ENCODE results near the gene PTDSS2.
A peak's percentile ranks its signal among the peaks of the same experiment; 100 is the strongest.

DNA sequence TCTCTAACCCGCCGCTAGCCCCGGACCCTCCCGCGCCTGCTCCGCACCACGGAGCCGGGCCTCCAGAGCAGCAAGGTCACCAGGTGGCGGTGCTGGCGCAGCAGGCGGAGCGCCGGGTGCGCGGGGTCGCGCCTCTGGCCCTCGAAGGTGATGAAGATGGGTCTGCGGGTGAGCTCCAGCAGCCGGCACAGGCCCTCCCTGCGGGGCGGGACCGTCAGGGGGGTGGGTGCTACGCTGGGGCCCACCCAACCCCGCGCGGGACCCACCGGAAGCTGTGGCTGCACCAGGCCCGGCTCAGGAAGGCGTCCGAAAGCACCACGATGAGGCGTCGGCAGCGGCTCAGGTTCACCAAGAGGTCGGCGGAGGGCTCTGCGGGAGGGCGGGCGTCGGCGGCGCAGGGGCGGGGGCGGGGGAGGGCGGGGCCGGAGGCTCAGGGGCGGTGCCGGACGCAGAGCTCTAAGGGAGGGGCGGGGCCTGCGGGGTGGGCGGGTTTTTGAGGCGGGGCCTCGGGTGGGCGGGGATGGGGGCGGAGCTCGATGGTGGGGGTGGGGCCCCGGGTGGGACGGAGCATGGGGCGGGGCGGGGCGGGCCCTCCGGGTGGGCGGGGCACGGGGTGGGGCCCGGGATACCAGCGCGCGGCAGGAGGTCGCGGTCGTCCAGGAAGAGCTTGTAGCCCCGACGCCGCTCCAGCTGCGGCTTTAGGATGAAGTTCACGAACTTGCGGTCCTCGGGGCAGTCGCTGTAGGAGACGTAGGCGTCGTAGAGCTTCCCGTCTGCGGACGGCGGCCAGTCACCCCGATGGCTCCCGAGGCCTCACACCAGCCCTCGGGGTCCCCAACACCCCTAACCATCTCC, 43.1 kb upstream of the PTDSS2 start:
- TF ChIP-seq, protein P1, sequence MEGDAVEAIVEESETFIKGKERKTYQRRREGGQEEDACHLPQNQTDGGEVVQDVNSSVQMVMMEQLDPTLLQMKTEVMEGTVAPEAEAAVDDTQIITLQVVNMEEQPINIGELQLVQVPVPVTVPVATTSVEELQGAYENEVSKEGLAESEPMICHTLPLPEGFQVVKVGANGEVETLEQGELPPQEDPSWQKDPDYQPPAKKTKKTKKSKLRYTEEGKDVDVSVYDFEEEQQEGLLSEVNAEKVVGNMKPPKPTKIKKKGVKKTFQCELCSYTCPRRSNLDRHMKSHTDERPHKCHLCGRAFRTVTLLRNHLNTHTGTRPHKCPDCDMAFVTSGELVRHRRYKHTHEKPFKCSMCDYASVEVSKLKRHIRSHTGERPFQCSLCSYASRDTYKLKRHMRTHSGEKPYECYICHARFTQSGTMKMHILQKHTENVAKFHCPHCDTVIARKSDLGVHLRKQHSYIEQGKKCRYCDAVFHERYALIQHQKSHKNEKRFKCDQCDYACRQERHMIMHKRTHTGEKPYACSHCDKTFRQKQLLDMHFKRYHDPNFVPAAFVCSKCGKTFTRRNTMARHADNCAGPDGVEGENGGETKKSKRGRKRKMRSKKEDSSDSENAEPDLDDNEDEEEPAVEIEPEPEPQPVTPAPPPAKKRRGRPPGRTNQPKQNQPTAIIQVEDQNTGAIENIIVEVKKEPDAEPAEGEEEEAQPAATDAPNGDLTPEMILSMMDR (IDR thresholded peaks at IDR 0.05; ENCODE audit: low read depth, low read length, poor library complexity, severe bottlenecking) = peak; percentile 16
- TF ChIP-seq EZH2phosphoT487 (IDR thresholded peaks at IDR 0.05; ENCODE audit: borderline replicate concordance, low read length) = no peak

Measured in DOHH2 (cell line).